Endodermal cell (in vitro differentiated cells): ENCODE measurements around the gene PDE10A. TPM values are rescaled to one million over a fixed set of nuclear protein-coding genes. Genes with fewer than 3 reads are reported as not detected.
"Not testable (repeated sequence)": the region's sequence is repeated elsewhere in the genome, so short reads cannot be mapped to it uniquely, and the experiment has no call there.

Experiments
- DNase-seq: peaks from one replicate; pipeline ENCODE4 v3.0.0-alpha.2; 2017
- H3K27ac ChIP-seq: 2 replicates; pipeline ENCODE4 v1.5.1; 2013; ENCODE audit warnings: mild to moderate bottlenecking, low read depth, low read length, moderate library complexity
- H3K27me3 ChIP-seq: 2 replicates; pipeline ENCODE4 v1.6.1; 2013; ENCODE audit warnings: mild to moderate bottlenecking, low read length, moderate library complexity; ENCODE audit not compliant: insufficient read depth, control insufficient read depth, poor library complexity, severe bottlenecking
- H3K36me3 ChIP-seq: 2 replicates; pipeline ENCODE4 v1.7.0; 2013; ENCODE audit warnings: mild to moderate bottlenecking, low read length, moderate library complexity; ENCODE audit not compliant: control insufficient read depth, insufficient read depth
- H3K4me1 ChIP-seq: one replicate; pipeline ENCODE4 v1.7.0; 2013; ENCODE audit warnings: low read length; ENCODE audit not compliant: control insufficient read depth, insufficient read depth
- H3K4me3 ChIP-seq: 2 replicates; pipeline ENCODE4 v1.5.1; 2013; ENCODE audit warnings: mild to moderate bottlenecking, low read length, moderate library complexity
- H3K9ac ChIP-seq: 2 replicates; pipeline ENCODE4 v1.6.1; 2013; ENCODE audit warnings: mild to moderate bottlenecking, low read length, moderate library complexity; ENCODE audit not compliant: poor library complexity, severe bottlenecking; ENCODE audit errors: extremely low read depth
- H3K9me3 ChIP-seq: 2 replicates; pipeline ENCODE4 v1.6.1; 2013; ENCODE audit warnings: mild to moderate bottlenecking, low read length, moderate library complexity; ENCODE audit not compliant: control insufficient read depth
- H3K27ac Mint-ChIP-seq: 2 replicates; pipeline ENCODE4 v1.8.0; 2020; ENCODE audit warnings: mixed read lengths
- H3K27me3 Mint-ChIP-seq: 2 replicates; pipeline ENCODE4 v1.8.0; 2021; ENCODE audit warnings: mild to moderate bottlenecking, mixed read lengths; ENCODE audit not compliant: insufficient read depth
- H3K36me3 Mint-ChIP-seq: 2 replicates; pipeline ENCODE4 v1.8.0; 2020; ENCODE audit warnings: low read depth, mixed read lengths
- H3K4me1 Mint-ChIP-seq: 2 replicates; pipeline ENCODE4 v1.8.0; 2020; ENCODE audit warnings: mixed read lengths
- H3K4me3 Mint-ChIP-seq: 2 replicates; pipeline ENCODE4 v1.8.0; 2020; ENCODE audit warnings: mild to moderate bottlenecking, moderate library complexity, mixed read lengths
- H3K9me3 Mint-ChIP-seq: 2 replicates; pipeline ENCODE4 v1.8.0; 2020; ENCODE audit warnings: mild to moderate bottlenecking, mixed read lengths
- CTCF ChIP-seq: fragments of 200-600 bp; sonication (generic); conservative IDR thresholded peaks from 2 replicates; pipeline ENCODE4 v1.5.0; 2021; ENCODE audit warnings: antibody characterized with exemption, mild to moderate bottlenecking
- WGBS, 2 experiments: methylation state at CpG; one replicate each; pipeline versions ENCODE4 v1.1.5 to v1.1.7; 2013; ENCODE audit warnings: missing lambda C conversion rate in 2 of 2, mixed read lengths in 1 of 2; ENCODE audit not compliant: insufficient coverage in 1 of 2, insufficient read length in 1 of 2; 5-methylcytosine and 5-hydroxymethylcytosine counted together
- total RNA-seq, 2 donors: library from RNA; stranded (reverse); fragmentation: NEBNext Ultra II Directional in 1 of 2; extraction: Animal tissue kit (Norgen Biotek cat#: 25700) in 1 of 2; gene quantifications; 2 replicates in 1 of 2; 3 replicates in 1 of 2; pipeline ENCODE4 v1.2.1, GENCODE V29; 2021

PDE10A gene
- total RNA-seq, 2 donors from 2014 or later: 22.8 to 27.8 TPM

GRCh38 chr6:165557674-165558073 is 105.4 kb downstream of the PDE10A start:
- H3K27ac Mint-ChIP-seq: no peak overlapping the region
- H3K4me1 ChIP-seq: peaks cover 8% of the 10 kb centered on the region
- TF ChIP-seq CTCF: no peak
- H3K36me3 ChIP-seq: peaks cover 22% of the 10 kb centered on the region
- no peak overlapping the region for H3K9ac ChIP-seq
- DNase-seq: no peak
- no peak overlapping the region for H3K4me3 ChIP-seq
- no peak overlapping the region for H3K4me3 Mint-ChIP-seq
- peaks cover 55% of the 10 kb centered on the region for H3K9me3 ChIP-seq
- 92 to 96% methylated on average over 5 to 6 of the region's 6 CpGs for WGBS, 2 experiments
- H3K27ac ChIP-seq: no peak overlapping the region
- H3K36me3 Mint-ChIP-seq: peaks cover 37% of the 10 kb centered on the region
- H3K9me3 Mint-ChIP-seq: peaks cover 36% of the 10 kb centered on the region
- no peaks in the 10 kb centered on the region for H3K27me3 Mint-ChIP-seq
- H3K4me1 Mint-ChIP-seq: peaks cover 19% of the 10 kb centered on the region
- no peaks in the 10 kb centered on the region for H3K27me3 ChIP-seq

GRCh38 chr6:165556116-165556843 is 106.8 kb downstream of the PDE10A start:
- Mint-ChIP-seq H3K36me3 (peaks cover 33% of the 10 kb centered on the region), H3K27ac (no peak overlapping the region), H3K4me1 (peaks cover 31% of the 10 kb centered on the region), H3K27me3 (no peaks in the 10 kb centered on the region), H3K4me3 (no peak overlapping the region), H3K9me3 (peaks cover 32% of the 10 kb centered on the region)
- DNase-seq: no peak
- WGBS, 2 experiments: 93 to 96% methylated on average over 2 to 3 of the region's 3 CpGs
- H3K27ac ChIP-seq: no peak overlapping the region
- H3K9me3 ChIP-seq: peaks cover 50% of the 10 kb centered on the region
- H3K9ac ChIP-seq: no peak overlapping the region
- H3K36me3 ChIP-seq: peaks cover 22% of the 10 kb centered on the region
- TF ChIP-seq CTCF: no peak
- H3K4me1 ChIP-seq: peaks cover 19% of the 10 kb centered on the region
- H3K4me3 ChIP-seq: peak overlapping the region; percentile 4
- no peaks in the 10 kb centered on the region for H3K27me3 ChIP-seq

- DNase-seq, H3K27me3 Mint-ChIP-seq, H3K27ac ChIP-seq, H3K9ac ChIP-seq, H3K4me3 ChIP-seq, H3K4me3 Mint-ChIP-seq, H3K27me3 ChIP-seq, H3K27ac Mint-ChIP-seq: not testable (repeated sequence)
- WGBS, 2 experiments: 97 to 100% methylated on average over 3 of the region's 3 CpGs
- Histone ChIP-seq H3K4me1 (peaks cover 19% of the 10 kb centered on the region), H3K36me3 (peaks cover 11% of the 10 kb centered on the region), H3K9me3 (peaks cover 34% of the 10 kb centered on the region)
- peaks cover 34% of the 10 kb centered on the region for H3K4me1 Mint-ChIP-seq
- H3K9me3 Mint-ChIP-seq: peaks cover 20% of the 10 kb centered on the region
- H3K36me3 Mint-ChIP-seq: peaks cover 21% of the 10 kb centered on the region
Measured at GRCh38 chr6:165554644-165555043, 108.4 kb downstream of the PDE10A start.
